Mesendoderm (in vitro differentiated cells): ENCODE data around the gene WDR17. TPM values are rescaled to one million over a fixed set of nuclear protein-coding genes. Genes with fewer than 3 reads are reported as not detected.
A peak's percentile ranks its signal among the peaks of the same experiment; 100 is the strongest.

Source experiments
- DNase-seq: peaks from one replicate; pipeline ENCODE4 v3.0.0; 2013
- H2AK5ac ChIP-seq: 2 replicates; pipeline ENCODE4 v1.6.1; 2013; ENCODE audit warnings: low read length, inconsistent platforms
- H2BK120ac ChIP-seq: 2 replicates; pipeline ENCODE4 v1.6.1; 2013; ENCODE audit warnings: low read depth, mild to moderate bottlenecking, low read length, moderate library complexity, mixed read lengths
- H2BK15ac ChIP-seq: replicated peaks from 2 replicates; pipeline ENCODE4 v1.6.1; 2013; ENCODE audit warnings: low read depth, mild to moderate bottlenecking, moderate library complexity
- H2BK5ac ChIP-seq: 2 replicates; pipeline ENCODE4 v1.6.1; 2013; ENCODE audit warnings: low read length, inconsistent platforms
- H3K18ac ChIP-seq: 2 replicates; pipeline ENCODE4 v1.6.1; 2013; ENCODE audit warnings: mild to moderate bottlenecking, low read length, mixed read lengths
- H3K23ac ChIP-seq: one replicate; pipeline ENCODE4 v1.6.1; 2013; ENCODE audit warnings: low read length
- H3K27ac ChIP-seq: 2 replicates; pipeline ENCODE4 v1.5.1; 2013; ENCODE audit warnings: low read depth, mild to moderate bottlenecking, inconsistent platforms, low read length, moderate library complexity
- H3K27me3 ChIP-seq: 2 replicates; pipeline ENCODE4 v1.6.1; 2013; ENCODE audit warnings: low read length, control low read depth, mild to moderate bottlenecking, inconsistent platforms; ENCODE audit not compliant: insufficient read depth, poor library complexity
- H3K36me3 ChIP-seq: 2 replicates; pipeline ENCODE4 v1.6.1; 2013; ENCODE audit warnings: low read length, inconsistent platforms; ENCODE audit not compliant: control insufficient read depth, insufficient read depth
- H3K4ac ChIP-seq: one replicate; pipeline ENCODE4 v1.6.1; 2013; ENCODE audit warnings: low read depth, mild to moderate bottlenecking, low read length, moderate library complexity
- H3K4me1 ChIP-seq: 2 replicates; pipeline ENCODE4 v1.6.1; 2013; ENCODE audit warnings: low read depth, low read length, inconsistent platforms; ENCODE audit not compliant: control insufficient read depth
- H3K4me2 ChIP-seq: 2 replicates; pipeline ENCODE4 v1.6.1; 2013; ENCODE audit warnings: low read length
- H3K4me3 ChIP-seq: 2 replicates; pipeline ENCODE4 v1.5.1; 2013; ENCODE audit warnings: mild to moderate bottlenecking, low read length
- H3K56ac ChIP-seq: one replicate; pipeline ENCODE4 v1.6.1; 2013; ENCODE audit warnings: low read length
- H3K79me1 ChIP-seq: 2 replicates; pipeline ENCODE4 v1.6.1; 2013; ENCODE audit warnings: low read length, inconsistent platforms
- H3K79me2 ChIP-seq: 2 replicates; pipeline ENCODE4 v1.6.1; 2013; ENCODE audit warnings: mild to moderate bottlenecking, low read length; ENCODE audit not compliant: control insufficient read depth, insufficient read depth
- H3K9ac ChIP-seq: 2 replicates; pipeline ENCODE4 v1.6.1; 2013; ENCODE audit warnings: low read length, inconsistent platforms
- H4K5ac ChIP-seq: one replicate; pipeline ENCODE4 v1.6.1; 2013; ENCODE audit warnings: low read length
- H4K8ac ChIP-seq: one replicate; pipeline ENCODE4 v1.6.1; 2013; ENCODE audit warnings: low read depth, mild to moderate bottlenecking, control low read depth, low read length, moderate library complexity
- WGBS: extraction: QIAGEN DNeasy Blood & Tissue Kit; methylation state at CpG from one replicate; pipeline ENCODE4 v1.1.7; 2013; ENCODE audit warnings: low lambda C conversion rate, missing lambda C conversion rate; ENCODE audit not compliant: insufficient coverage; ENCODE audit errors: extremely low coverage; 5-methylcytosine and 5-hydroxymethylcytosine counted together
- polyA plus RNA-seq, 2 experiments: library from polyadenylated mRNA; stranded (reverse); fragments of 200-250 nt; gene quantifications; one replicate each; pipeline ENCODE4 v1.2.3, GENCODE V29; 2013

The WDR17 gene
- polyA plus RNA-seq (2013, experiment 1 of 2) = 0.81 TPM
- polyA plus RNA-seq (2013, experiment 2 of 2) = 0.94 TPM

DNA sequence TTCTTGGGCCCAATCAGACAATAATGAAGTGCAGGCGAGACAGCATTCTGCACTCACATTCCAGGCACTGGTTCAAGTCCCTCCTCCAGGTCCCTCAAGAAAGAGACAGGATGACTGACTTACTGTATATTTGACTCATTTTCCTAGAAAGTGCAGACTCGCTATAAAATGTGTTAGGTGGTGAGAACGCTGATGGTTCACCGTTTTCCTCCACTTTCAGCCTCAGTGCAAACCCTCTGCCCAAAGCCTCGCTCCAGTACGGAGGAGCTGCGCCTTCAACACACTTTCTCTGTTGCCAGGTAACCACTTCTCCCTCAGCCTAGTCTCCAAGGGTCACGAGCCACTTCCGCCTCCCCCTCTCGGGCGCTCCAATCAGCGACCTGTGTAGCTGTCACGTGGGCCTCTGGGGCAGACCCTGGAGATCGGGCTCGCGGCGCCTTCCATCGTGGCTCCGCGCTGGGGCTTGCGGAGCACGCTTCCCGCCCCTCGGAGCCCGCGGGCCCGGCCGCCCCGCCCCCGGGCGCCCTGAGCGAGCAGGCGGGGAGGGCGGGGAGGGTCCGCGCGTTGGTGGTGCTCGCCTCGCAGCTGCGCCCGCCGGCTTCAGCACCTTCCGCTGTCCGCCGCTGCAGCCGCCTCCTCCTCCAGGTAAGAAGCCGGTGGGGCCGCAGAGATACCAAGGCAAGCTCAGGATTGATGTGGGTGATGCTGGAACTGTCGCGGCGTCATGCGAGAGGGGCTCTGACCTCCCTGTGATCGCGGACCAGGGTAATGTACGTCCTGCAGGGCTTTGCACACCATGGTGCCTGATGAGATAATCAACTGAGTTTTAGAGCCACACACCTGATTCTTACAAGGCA lies at the start of gene WDR17:
Gene WDR17 (plus strand): TSS at position 407 of the 857 bp plus-strand sequence. CDS start 45,740 bp downstream, outside the sequence.
- Histone ChIP-seq H3K27ac (no peak within 1 kb of the TSS), H3K23ac (no peak within 1 kb of the TSS), H4K5ac (no peak within 1 kb of the TSS), H3K79me2 (no peaks in the 10 kb centered on the region), H3K79me1 (no peaks in the 10 kb centered on the region), H3K9ac (peak within 1 kb of the TSS; percentile 60), H2BK5ac (no peak within 1 kb of the TSS), H3K4me3 (peak within 1 kb of the TSS; percentile 69), H2BK120ac (no peak within 1 kb of the TSS), H4K8ac (no peak within 1 kb of the TSS), H3K56ac (peak within 1 kb of the TSS; percentile 87), H3K36me3 (no peaks in the 10 kb centered on the region), H3K4me2 (peak within 1 kb of the TSS; percentile 86), H3K4ac (no peak within 1 kb of the TSS), H2AK5ac (no peak within 1 kb of the TSS), H3K18ac (no peak within 1 kb of the TSS), H2BK15ac (no peak within 1 kb of the TSS), H3K4me1 (no peaks in the 10 kb centered on the region), H3K27me3 (no peaks in the 10 kb centered on the region)
- no CpG with 5 or more reads among the region's 55 CpGs for WGBS
- peak; percentile 99 for DNase-seq

DNA sequence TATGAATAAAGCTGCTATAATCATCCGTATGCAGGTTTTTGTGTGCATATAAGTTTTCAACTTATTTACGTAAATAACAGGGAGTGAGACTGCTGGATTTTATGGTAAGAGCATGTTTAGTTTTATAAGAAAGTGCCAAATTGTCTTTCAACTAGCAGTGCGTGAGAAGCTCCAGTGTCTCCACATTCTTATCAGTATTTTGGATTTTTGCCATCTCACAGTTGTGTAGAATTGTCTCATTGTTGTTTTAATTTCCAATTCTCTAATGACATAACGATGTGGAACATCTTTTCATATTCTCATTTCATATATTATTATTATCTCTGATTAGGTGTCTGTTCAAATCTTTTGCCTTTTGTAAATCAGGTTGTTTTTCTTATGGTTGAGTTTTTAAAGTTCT lies 49.0 kb upstream of the WDR17 start:
- H3K56ac ChIP-seq = no peak overlapping the region
- no peaks in the 10 kb centered on the region for H3K79me1 ChIP-seq
- no peak for DNase-seq
- H2BK15ac ChIP-seq = no peak overlapping the region
- no peak overlapping the region for H3K4me3 ChIP-seq
- no peak overlapping the region for H3K9ac ChIP-seq
- no peaks in the 10 kb centered on the region for H3K4me1 ChIP-seq
- no peak overlapping the region for H4K8ac ChIP-seq
- no peak overlapping the region for H3K18ac ChIP-seq
- no peaks in the 10 kb centered on the region for H3K79me2 ChIP-seq
- H4K5ac ChIP-seq = no peak overlapping the region
- no peaks in the 10 kb centered on the region for H3K36me3 ChIP-seq
- H3K27ac ChIP-seq = no peak overlapping the region
- H3K4ac ChIP-seq = no peak overlapping the region
- H2BK5ac ChIP-seq = no peak overlapping the region
- H3K27me3 ChIP-seq = no peaks in the 10 kb centered on the region
- H2BK120ac ChIP-seq = no peak overlapping the region
- H3K4me2 ChIP-seq = no peak overlapping the region
- WGBS = no CpG with 5 or more reads among the region's 4 CpGs
- H3K23ac ChIP-seq = no peak overlapping the region
- no peak overlapping the region for H2AK5ac ChIP-seq

- no peaks in the 10 kb centered on the region for H3K79me1 ChIP-seq
- no CpG with 5 or more reads among the region's 5 CpGs for WGBS
- no peak overlapping the region for H4K8ac ChIP-seq
- no peak overlapping the region for H2BK5ac ChIP-seq
- no peak overlapping the region for H4K5ac ChIP-seq
- no peak overlapping the region for H3K18ac ChIP-seq
- H3K27me3 ChIP-seq = no peaks in the 10 kb centered on the region
- no peak overlapping the region for H3K27ac ChIP-seq
- no peak overlapping the region for H3K9ac ChIP-seq
- H3K4me1 ChIP-seq = no peaks in the 10 kb centered on the region
- no peak overlapping the region for H3K4me2 ChIP-seq
- H3K4ac ChIP-seq = no peak overlapping the region
- no peak overlapping the region for H3K23ac ChIP-seq
- no peak overlapping the region for H2BK120ac ChIP-seq
- no peak overlapping the region for H2AK5ac ChIP-seq
- no peak for DNase-seq
- no peak overlapping the region for H3K56ac ChIP-seq
- no peaks in the 10 kb centered on the region for H3K79me2 ChIP-seq
- no peak overlapping the region for H3K4me3 ChIP-seq
- no peaks in the 10 kb centered on the region for H3K36me3 ChIP-seq
- H2BK15ac ChIP-seq = no peak overlapping the region
Observed at GRCh38 chr4:176020481-176021085, 45.1 kb upstream of the WDR17 start.

DNA sequence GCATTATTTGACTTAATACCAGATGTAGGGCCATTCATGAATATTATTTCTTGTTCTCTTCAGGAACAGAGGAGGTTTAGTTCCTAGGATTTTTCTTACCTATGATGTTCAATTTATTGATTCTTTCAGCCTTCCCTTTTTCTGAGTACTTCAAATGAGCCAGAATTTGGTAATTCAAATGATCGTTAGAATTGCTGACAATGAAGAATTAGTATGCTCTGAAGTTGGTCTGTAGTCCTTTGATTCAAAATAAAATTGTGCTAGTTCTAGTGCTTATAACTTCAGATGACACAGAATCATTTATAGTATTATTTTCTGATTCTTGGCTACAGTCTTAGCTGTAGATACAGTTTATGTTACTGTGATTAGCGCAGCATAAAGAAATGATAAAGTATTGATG lies 35.2 kb upstream of the WDR17 start:
- H3K23ac ChIP-seq = no peak overlapping the region
- no peaks in the 10 kb centered on the region for H3K79me2 ChIP-seq
- H4K5ac ChIP-seq = no peak overlapping the region
- no CpG with 5 or more reads among the region's 2 CpGs for WGBS
- no peaks in the 10 kb centered on the region for H3K79me1 ChIP-seq
- H3K27me3 ChIP-seq = no peaks in the 10 kb centered on the region
- H4K8ac ChIP-seq = no peak overlapping the region
- no peak overlapping the region for H2BK120ac ChIP-seq
- no peak overlapping the region for H2AK5ac ChIP-seq
- H3K4me3 ChIP-seq = no peak overlapping the region
- no peak overlapping the region for H2BK15ac ChIP-seq
- no peak overlapping the region for H2BK5ac ChIP-seq
- H3K4me2 ChIP-seq = no peak overlapping the region
- H3K4me1 ChIP-seq = no peaks in the 10 kb centered on the region
- no peak overlapping the region for H3K18ac ChIP-seq
- H3K36me3 ChIP-seq = no peaks in the 10 kb centered on the region
- no peak for DNase-seq
- no peak overlapping the region for H3K27ac ChIP-seq
- no peak overlapping the region for H3K56ac ChIP-seq
- no peak overlapping the region for H3K4ac ChIP-seq
- H3K9ac ChIP-seq = no peak overlapping the region

GRCh38 chr4:176031922-176032321 lies 33.7 kb upstream of the WDR17 start:
- Histone ChIP-seq H3K27me3 (no peaks in the 10 kb centered on the region), H3K4me1 (no peaks in the 10 kb centered on the region), H3K79me2 (no peaks in the 10 kb centered on the region), H3K56ac (no peak overlapping the region), H3K18ac (no peak overlapping the region), H3K23ac (no peak overlapping the region), H3K4ac (no peak overlapping the region), H3K36me3 (no peaks in the 10 kb centered on the region), H2BK120ac (no peak overlapping the region), H4K5ac (no peak overlapping the region), H2BK5ac (no peak overlapping the region), H3K27ac (no peak overlapping the region), H3K79me1 (no peaks in the 10 kb centered on the region), H2AK5ac (no peak overlapping the region), H3K4me2 (no peak overlapping the region), H3K4me3 (no peak overlapping the region), H2BK15ac (no peak overlapping the region), H4K8ac (no peak overlapping the region), H3K9ac (no peak overlapping the region)
- WGBS = no CpG with 5 or more reads among the region's 4 CpGs
- DNase-seq = peak; percentile 20
